SU-DHL-6 (cell line): Measurements from ENCODE around the gene NT5DC2.

Experiments used
- H2AFZ ChIP-seq: fragments of 200-600 bp; sonication (generic); 2 replicates; pipeline ENCODE4 v1.6.1; 2014; ENCODE audit warnings: low read depth, mild to moderate bottlenecking, moderate library complexity, mixed read lengths, antibody characterized with exemption, low read length; ENCODE audit not compliant: severe bottlenecking
- H3F3A ChIP-seq: fragments of 200-600 bp; shearing (Covaris generic); 2 replicates; pipeline ENCODE4 v1.6.0; 2016; ENCODE audit warnings: antibody characterized with exemption, mild to moderate bottlenecking; ENCODE audit not compliant: insufficient read depth
- H3K27ac ChIP-seq: fragments of 200-600 bp; sonication (generic); 2 replicates; pipeline ENCODE4 v1.5.1; 2016; ENCODE audit warnings: low read depth, mild to moderate bottlenecking, low read length, moderate library complexity, mixed read lengths
- H3K27me3 ChIP-seq: fragments of 200-600 bp; sonication (generic), shearing (Covaris generic); 2 replicates; pipeline ENCODE4 v1.6.0; 2014; ENCODE audit warnings: mild to moderate bottlenecking, low read length
- H3K36me3 ChIP-seq: fragments of 200-600 bp; sonication (generic); 2 replicates; pipeline ENCODE4 v1.6.1; 2014; ENCODE audit warnings: mild to moderate bottlenecking, low read length, mixed read lengths
- H3K4me2 ChIP-seq: fragments of 300-600, 200-600 bp; shearing (Covaris generic), sonication (generic); 2 replicates; pipeline ENCODE4 v1.6.0; 2014; ENCODE audit warnings: low read length, low read depth, mild to moderate bottlenecking; ENCODE audit not compliant: poor library complexity, severe bottlenecking
- H3K4me3 ChIP-seq: fragments of 200-600 bp; sonication (generic); 2 replicates; pipeline ENCODE4 v1.5.1; 2014; ENCODE audit warnings: antibody characterized with exemption, low read length, mild to moderate bottlenecking, mixed read lengths; ENCODE audit not compliant: insufficient read depth, poor library complexity, severe bottlenecking
- H3K79me2 ChIP-seq: fragments of 200-600 bp; sonication (generic); 2 replicates; pipeline ENCODE4 v1.6.1; 2014; ENCODE audit warnings: mild to moderate bottlenecking, low read length, moderate library complexity; ENCODE audit not compliant: insufficient read depth
- H3K9ac ChIP-seq: fragments of 200-600 bp; sonication (generic); 2 replicates; pipeline ENCODE4 v1.7.0; 2014; ENCODE audit warnings: mild to moderate bottlenecking, low read length
- H3K9me2 ChIP-seq: fragments of 200-600 bp; sonication (generic); replicated peaks from 2 replicates; pipeline ENCODE4 v1.6.1; 2014; ENCODE audit warnings: low read length; ENCODE audit not compliant: insufficient read depth
- H3K9me3 ChIP-seq: fragments of 200-600 bp; sonication (generic); 2 replicates; pipeline ENCODE4 v1.6.1; 2014; ENCODE audit warnings: low read length, mixed read lengths; ENCODE audit not compliant: insufficient read depth
- H4K20me1 ChIP-seq: fragments of 200-600 bp; sonication (generic); 2 replicates; pipeline ENCODE4 v1.6.1; 2014; ENCODE audit warnings: low read depth, mild to moderate bottlenecking, antibody characterized with exemption, low read length, moderate library complexity, mixed read lengths
- CTCF ChIP-seq: fragments of 200-600 bp; sonication (generic); IDR thresholded peaks from one replicate; pipeline ENCODE4 v1.5.1; 2017; ENCODE audit warnings: antibody characterized with exemption, mild to moderate bottlenecking, low read length, moderate library complexity; ENCODE audit not compliant: insufficient read depth, poor library complexity, severe bottlenecking
- EZH2phosphoT487 ChIP-seq: fragments of 200-600 bp; sonication (generic), shearing (Covaris generic); conservative IDR thresholded peaks from 2 replicates; pipeline ENCODE4 v1.6.1; 2018; ENCODE audit warnings: mild to moderate bottlenecking, antibody characterized with exemption, low read length, moderate library complexity, mixed read lengths

The NT5DC2 gene

GRCh38 chr3:52532517-52532837 lies 1.2 kb downstream of the NT5DC2 start:
- H3K79me2 ChIP-seq: peaks cover 56% of the 10 kb centered on the region
- no peaks in the 10 kb centered on the region for H3K9me2 ChIP-seq
- H3K4me3 ChIP-seq: peak overlapping the region; percentile 82
- H3F3A ChIP-seq: peaks cover 21% of the 10 kb centered on the region
- TF ChIP-seq CTCF (no peak), EZH2phosphoT487 (no peak)
- H3K27me3 ChIP-seq: no peaks in the 10 kb centered on the region
- no peaks in the 10 kb centered on the region for H3K9me3 ChIP-seq
- 0 out of 2 replicates have a peak, but pooled peaks cover 4% of the 10 kb centered on the region for H3K36me3 ChIP-seq
- H4K20me1 ChIP-seq: peaks cover 9% of the 10 kb centered on the region; the same call in 1 of the 2 replicates
- H3K9ac ChIP-seq: peak overlapping the region; percentile 93
- peak overlapping the region; percentile 64 for H3K27ac ChIP-seq
- H3K4me2 ChIP-seq: peak overlapping the region; percentile 93
- H2AFZ ChIP-seq: no peak overlapping the region

GRCh38 chr3:52531860-52532516 lies 1.7 kb downstream of the NT5DC2 start:
- H3K27ac ChIP-seq: 0 out of 2 replicates have a peak overlapping the region, but pooled peaks have one; percentile 64
- peak overlapping the region; percentile 93 for H3K9ac ChIP-seq
- peak overlapping the region; percentile 82 for H3K4me3 ChIP-seq
- peaks cover 9% of the 10 kb centered on the region; the same call in 1 of the 2 replicates for H4K20me1 ChIP-seq
- no peaks in the 10 kb centered on the region for H3K27me3 ChIP-seq
- no peaks in the 10 kb centered on the region for H3K9me3 ChIP-seq
- 0 out of 2 replicates have a peak, but pooled peaks cover 4% of the 10 kb centered on the region for H3K36me3 ChIP-seq
- H3K4me2 ChIP-seq: peak overlapping the region; percentile 93
- no peak overlapping the region for H2AFZ ChIP-seq
- TF ChIP-seq CTCF: no peak
- no peaks in the 10 kb centered on the region for H3K9me2 ChIP-seq
- peaks cover 51% of the 10 kb centered on the region for H3K79me2 ChIP-seq
- H3F3A ChIP-seq: peaks cover 21% of the 10 kb centered on the region

GRCh38 chr3:52530918-52531826 lies 2.5 kb downstream of the NT5DC2 start:
- Histone ChIP-seq H3F3A (peaks cover 21% of the 10 kb centered on the region), H3K9ac (peak overlapping the region; percentile 93; the same call in 1 of the 2 replicates), H3K27ac (no peak overlapping the region)

More at GRCh38 chr3:52530918-52531826, 2.5 kb downstream of the NT5DC2 start:
- Histone ChIP-seq H3K79me2 (peaks cover 45% of the 10 kb centered on the region), H3K4me3 (no peak overlapping the region), H3K9me2 (no peaks in the 10 kb centered on the region), H2AFZ (no peak overlapping the region), H3K4me2 (peak overlapping the region; percentile 93), H3K27me3 (no peaks in the 10 kb centered on the region), H3K36me3 (0 out of 2 replicates have a peak, but pooled peaks cover 4% of the 10 kb centered on the region), H3K9me3 (no peaks in the 10 kb centered on the region), H4K20me1 (peaks cover 9% of the 10 kb centered on the region; the same call in 1 of the 2 replicates)
- no peak for TF ChIP-seq CTCF
- no peak for TF ChIP-seq EZH2phosphoT487
